GM03348 (cell line): ENCODE data around the gene POLRMT.
A peak's percentile ranks its signal among the peaks of the same experiment; 100 is the strongest.
"Not testable (repeated sequence)": the region's sequence is repeated elsewhere in the genome, so short reads cannot be mapped to it uniquely, and the experiment has no call there.

Experiments
- DNase-seq: peaks from one replicate; pipeline ENCODE4 v3.0.0; 2012; ENCODE audit warnings: low spot score

The POLRMT gene

GRCh38 chr19:611481-611868, 21.9 kb downstream of the POLRMT start:
- peak; percentile 92 for DNase-seq

DNA sequence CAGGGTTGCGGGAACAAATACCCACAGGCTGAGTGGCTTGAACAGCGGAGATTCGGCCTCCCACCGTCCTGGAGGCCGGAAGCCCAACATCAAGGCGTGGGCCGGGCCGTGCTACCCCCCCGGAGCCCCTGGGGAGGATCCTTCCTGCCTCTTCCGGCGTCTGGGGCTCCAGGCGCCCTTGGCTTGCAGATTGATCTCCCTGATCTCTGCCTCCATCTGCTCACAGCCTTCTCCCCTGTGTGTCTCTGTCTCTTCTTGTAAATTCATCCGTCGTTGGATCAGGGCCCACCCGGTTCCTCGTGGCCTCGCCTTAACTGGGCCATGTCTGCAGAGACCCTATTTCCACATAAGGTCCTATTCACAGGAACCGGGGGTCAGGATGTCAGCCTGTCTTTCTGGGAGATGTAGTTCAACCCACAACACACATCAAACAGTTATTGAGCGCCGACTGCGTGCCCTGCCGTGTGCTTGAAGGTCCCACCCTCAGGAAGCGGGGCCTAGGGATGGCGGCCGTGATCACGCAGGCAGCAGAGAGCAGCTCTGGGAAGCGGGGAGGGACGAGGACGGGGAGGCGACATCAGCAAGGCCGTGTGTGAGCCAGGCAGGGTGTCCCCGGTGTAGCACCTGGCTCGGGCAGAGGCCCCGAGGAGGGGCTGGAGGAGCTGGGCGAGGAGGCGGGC, 22.4 kb downstream of the POLRMT start:
- peak; percentile 83 for DNase-seq

- no peak for DNase-seq
These were observed 23.1 kb downstream of the POLRMT start for GRCh38 chr19:610071-610800.

- DNase-seq: no peak
These were observed 24.4 kb downstream of the POLRMT start for GRCh38 chr19:609004-609346.

- no peak for DNase-seq
These were observed 25.0 kb downstream of the POLRMT start for GRCh38 chr19:608155-609003.

DNA sequence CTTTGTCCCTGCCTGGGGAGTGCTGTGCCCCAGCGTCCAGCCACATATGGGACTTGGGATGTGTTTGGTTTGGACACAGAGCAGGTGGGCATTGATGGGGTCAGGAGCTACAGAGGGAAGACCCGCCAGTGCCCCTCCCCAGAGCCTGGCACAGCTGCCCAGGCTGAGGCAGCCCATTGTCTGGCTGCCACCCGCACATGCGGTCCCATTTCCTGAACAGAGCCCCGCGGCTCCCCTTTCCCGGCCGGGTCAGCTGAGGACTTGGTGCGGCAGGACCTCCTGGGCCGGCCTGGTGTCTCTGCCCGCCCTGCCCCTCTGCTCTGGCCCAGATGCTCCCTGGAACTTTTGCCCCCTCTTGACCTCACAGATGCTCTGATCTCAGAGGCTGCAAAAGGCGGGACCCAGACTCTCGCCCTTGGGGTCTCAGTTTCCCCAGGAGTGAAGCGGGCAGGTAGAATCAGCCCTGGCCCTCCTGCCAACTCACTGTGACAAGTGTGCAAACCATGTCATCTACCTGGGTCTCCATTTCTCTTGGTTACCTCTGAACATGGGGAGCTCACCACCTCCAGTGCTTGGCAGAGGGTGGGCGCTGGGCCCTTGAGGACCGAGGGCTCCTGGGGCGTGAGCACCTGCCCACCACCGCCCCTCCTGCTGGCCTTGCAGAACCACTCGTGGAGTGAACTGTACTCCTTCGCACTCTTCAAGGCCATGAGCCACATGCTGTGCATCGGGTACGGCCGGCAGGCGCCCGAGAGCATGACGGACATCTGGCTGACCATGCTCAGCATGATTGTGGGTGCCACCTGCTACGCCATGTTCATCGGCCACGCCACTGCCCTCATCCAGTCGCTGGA, 25.8 kb downstream of the POLRMT start:
- no peak for DNase-seq

DNA sequence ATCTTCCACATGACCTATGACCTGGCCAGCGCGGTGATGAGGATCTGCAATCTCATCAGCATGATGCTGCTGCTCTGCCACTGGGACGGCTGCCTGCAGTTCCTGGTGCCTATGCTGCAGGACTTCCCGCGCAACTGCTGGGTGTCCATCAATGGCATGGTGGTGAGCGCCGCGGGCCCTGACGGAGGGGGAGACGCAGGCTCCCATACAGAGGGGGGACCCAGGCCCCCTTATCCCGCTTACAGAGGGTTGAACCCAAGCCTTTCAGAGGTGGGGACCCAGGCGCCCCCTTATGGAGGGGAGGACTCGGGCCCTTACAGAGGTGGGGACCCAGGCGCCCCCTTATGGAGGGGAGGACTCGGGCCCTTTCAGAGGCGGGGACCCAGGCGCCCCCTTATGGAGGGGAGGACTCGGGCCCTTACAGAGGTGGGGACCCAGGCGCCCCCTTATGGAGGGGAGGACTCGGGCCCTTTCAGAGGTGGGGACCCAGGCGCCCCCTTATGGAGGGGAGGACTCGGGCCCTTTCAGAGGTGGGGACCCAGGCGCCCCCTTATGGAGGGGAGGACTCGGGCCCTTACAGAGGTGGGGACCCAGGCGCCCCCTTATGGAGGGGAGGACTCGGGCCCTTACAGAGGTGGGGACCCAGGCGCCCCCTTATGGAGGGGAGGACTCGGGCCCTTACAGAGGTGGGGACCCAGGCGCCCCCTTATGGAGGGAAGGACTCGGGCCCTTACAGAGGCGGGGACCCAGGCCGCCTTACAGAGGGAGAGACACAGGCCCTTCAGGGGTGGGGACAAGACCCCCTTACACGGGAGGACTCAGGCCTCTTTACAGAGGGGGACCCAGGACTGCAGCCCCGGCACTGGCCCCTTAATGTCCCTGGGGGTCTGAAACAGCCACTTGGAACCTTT, 28.0 kb downstream of the POLRMT start:
- DNase-seq: not testable (repeated sequence)

DNA sequence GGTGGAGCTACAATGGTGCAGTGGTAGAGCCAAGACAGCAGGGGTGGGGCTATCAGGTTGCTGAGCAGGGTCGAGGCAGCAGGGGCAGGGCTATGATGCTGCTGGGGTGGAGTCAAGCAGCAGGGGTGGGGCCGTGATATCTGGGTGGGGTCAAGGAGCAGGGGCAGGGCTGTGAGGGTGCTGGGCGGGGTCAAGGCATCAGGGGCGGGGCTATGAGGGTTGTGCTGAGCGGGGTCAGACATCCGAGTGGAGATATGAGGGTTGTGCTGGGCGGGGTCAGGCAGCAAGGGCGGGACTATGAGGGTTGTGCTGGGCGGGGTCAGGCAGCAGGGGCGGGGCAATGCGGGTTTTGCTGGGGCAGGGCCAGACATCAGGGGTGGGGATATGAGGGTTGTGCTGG, 29.0 kb downstream of the POLRMT start:
- DNase-seq: no peak

- DNase-seq: not testable (repeated sequence)
These were observed 29.6 kb downstream of the POLRMT start for GRCh38 chr19:603779-604178.

DNA sequence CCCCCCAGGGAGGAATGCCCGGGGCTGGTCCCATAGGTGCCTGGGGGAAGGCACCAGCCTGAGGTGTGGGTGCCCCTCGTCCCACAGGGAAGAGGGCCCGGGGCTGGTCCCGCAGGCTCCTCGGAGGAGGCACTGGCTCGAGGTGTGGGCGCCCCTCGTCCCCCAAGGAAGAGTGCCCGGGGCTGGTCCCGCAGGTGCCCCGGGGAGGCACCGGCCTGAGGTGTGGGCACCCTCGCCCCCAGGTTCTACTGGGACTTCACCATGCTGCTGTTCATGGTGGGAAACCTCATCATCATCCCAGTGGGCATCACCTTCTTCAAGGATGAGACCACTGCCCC, 30.1 kb downstream of the POLRMT start:
- DNase-seq: not testable (repeated sequence)

- DNase-seq: no peak
These were observed 30.7 kb downstream of the POLRMT start for GRCh38 chr19:602391-603301.

DNA sequence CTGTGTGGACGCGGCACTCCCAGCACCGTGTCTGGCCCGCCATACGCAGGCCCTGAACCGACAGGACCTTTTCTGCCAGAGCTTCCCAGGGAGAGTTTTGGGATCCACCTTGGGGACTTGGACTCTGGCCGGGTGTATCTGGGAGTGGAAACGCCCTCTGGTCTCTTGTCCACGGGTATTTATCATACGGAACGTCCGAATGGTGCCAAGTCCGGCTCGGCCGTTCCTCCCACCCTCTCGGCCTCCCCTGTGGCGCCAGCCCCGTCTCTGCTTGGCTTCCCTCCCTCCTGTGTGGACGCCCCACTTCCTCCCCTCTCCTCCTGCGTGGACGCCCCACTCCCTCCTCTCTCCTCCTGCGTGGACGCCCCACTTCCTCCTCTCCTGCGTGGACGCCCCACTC, 31.5 kb downstream of the POLRMT start:
- no peak for DNase-seq

- no peak for DNase-seq
These were observed 32.0 kb downstream of the POLRMT start for GRCh38 chr19:601310-601709.

GRCh38 chr19:597406-598315, 35.7 kb downstream of the POLRMT start:
- no peak for DNase-seq

DNA sequence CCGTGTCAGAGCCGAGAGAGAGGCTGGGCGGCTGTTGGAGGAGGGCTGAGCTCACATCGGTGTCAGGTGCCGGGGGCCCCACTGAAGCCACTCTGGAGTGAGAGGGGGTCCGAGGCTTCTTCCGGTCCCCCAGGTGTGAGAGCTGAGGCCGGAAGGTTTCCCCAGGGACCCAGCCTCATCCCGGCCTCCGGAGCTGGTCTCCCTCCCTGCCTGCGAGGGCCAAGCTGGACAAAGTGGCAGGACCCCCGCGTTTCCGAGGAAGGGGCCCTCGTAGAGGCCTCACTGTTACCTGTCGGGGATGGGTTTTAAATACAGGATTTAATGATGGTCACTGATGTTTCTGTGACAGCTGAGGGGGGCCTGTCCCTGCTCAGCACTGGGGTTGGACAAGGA, 37.1 kb downstream of the POLRMT start:
- no peak for DNase-seq

- no peak for DNase-seq
These were observed 37.7 kb downstream of the POLRMT start for GRCh38 chr19:595326-596262.

GRCh38 chr19:594265-594870, 39.0 kb downstream of the POLRMT start:
- no peak for DNase-seq
